SU-DHL-6 (cell line): ENCODE data around the gene NXPH4.
A peak's percentile ranks its signal among the peaks of the same experiment; 100 is the strongest.

Source experiments
- H2AFZ ChIP-seq: fragments of 200-600 bp; sonication (generic); 2 replicates; pipeline ENCODE4 v1.6.1; 2014; ENCODE audit warnings: low read depth, mild to moderate bottlenecking, moderate library complexity, mixed read lengths, antibody characterized with exemption, low read length; ENCODE audit not compliant: severe bottlenecking
- H3F3A ChIP-seq: fragments of 200-600 bp; shearing (Covaris generic); 2 replicates; pipeline ENCODE4 v1.6.0; 2016; ENCODE audit warnings: antibody characterized with exemption, mild to moderate bottlenecking; ENCODE audit not compliant: insufficient read depth
- H3K27ac ChIP-seq: fragments of 200-600 bp; sonication (generic); 2 replicates; pipeline ENCODE4 v1.5.1; 2016; ENCODE audit warnings: low read depth, mild to moderate bottlenecking, low read length, moderate library complexity, mixed read lengths
- H3K27me3 ChIP-seq: fragments of 200-600 bp; sonication (generic), shearing (Covaris generic); 2 replicates; pipeline ENCODE4 v1.6.0; 2014; ENCODE audit warnings: mild to moderate bottlenecking, low read length
- H3K36me3 ChIP-seq: fragments of 200-600 bp; sonication (generic); 2 replicates; pipeline ENCODE4 v1.6.1; 2014; ENCODE audit warnings: mild to moderate bottlenecking, low read length, mixed read lengths
- H3K4me2 ChIP-seq: fragments of 300-600, 200-600 bp; shearing (Covaris generic), sonication (generic); 2 replicates; pipeline ENCODE4 v1.6.0; 2014; ENCODE audit warnings: low read length, low read depth, mild to moderate bottlenecking; ENCODE audit not compliant: poor library complexity, severe bottlenecking
- H3K4me3 ChIP-seq: fragments of 200-600 bp; sonication (generic); 2 replicates; pipeline ENCODE4 v1.5.1; 2014; ENCODE audit warnings: antibody characterized with exemption, low read length, mild to moderate bottlenecking, mixed read lengths; ENCODE audit not compliant: insufficient read depth, poor library complexity, severe bottlenecking
- H3K79me2 ChIP-seq: fragments of 200-600 bp; sonication (generic); 2 replicates; pipeline ENCODE4 v1.6.1; 2014; ENCODE audit warnings: mild to moderate bottlenecking, low read length, moderate library complexity; ENCODE audit not compliant: insufficient read depth
- H3K9ac ChIP-seq: fragments of 200-600 bp; sonication (generic); 2 replicates; pipeline ENCODE4 v1.7.0; 2014; ENCODE audit warnings: mild to moderate bottlenecking, low read length
- H3K9me2 ChIP-seq: fragments of 200-600 bp; sonication (generic); replicated peaks from 2 replicates; pipeline ENCODE4 v1.6.1; 2014; ENCODE audit warnings: low read length; ENCODE audit not compliant: insufficient read depth
- H3K9me3 ChIP-seq: fragments of 200-600 bp; sonication (generic); 2 replicates; pipeline ENCODE4 v1.6.1; 2014; ENCODE audit warnings: low read length, mixed read lengths; ENCODE audit not compliant: insufficient read depth
- H4K20me1 ChIP-seq: fragments of 200-600 bp; sonication (generic); 2 replicates; pipeline ENCODE4 v1.6.1; 2014; ENCODE audit warnings: low read depth, mild to moderate bottlenecking, antibody characterized with exemption, low read length, moderate library complexity, mixed read lengths
- CTCF ChIP-seq: fragments of 200-600 bp; sonication (generic); IDR thresholded peaks from one replicate; pipeline ENCODE4 v1.5.1; 2017; ENCODE audit warnings: antibody characterized with exemption, mild to moderate bottlenecking, low read length, moderate library complexity; ENCODE audit not compliant: insufficient read depth, poor library complexity, severe bottlenecking
- EZH2phosphoT487 ChIP-seq: fragments of 200-600 bp; sonication (generic), shearing (Covaris generic); conservative IDR thresholded peaks from 2 replicates; pipeline ENCODE4 v1.6.1; 2018; ENCODE audit warnings: mild to moderate bottlenecking, antibody characterized with exemption, low read length, moderate library complexity, mixed read lengths

The NXPH4 gene

GRCh38 chr12:57175428-57176138 is 41.0 kb upstream of the NXPH4 start:
- no peaks in the 10 kb centered on the region for H4K20me1 ChIP-seq
- no peaks in the 10 kb centered on the region for H3K79me2 ChIP-seq
- no peaks in the 10 kb centered on the region for H3K36me3 ChIP-seq
- no peaks in the 10 kb centered on the region for H3K27me3 ChIP-seq
- H2AFZ ChIP-seq, result no peak overlapping the region
- no peak overlapping the region for H3K9ac ChIP-seq
- no peaks in the 10 kb centered on the region for H3K9me2 ChIP-seq
- H3K9me3 ChIP-seq, result no peaks in the 10 kb centered on the region
- TF ChIP-seq CTCF, result peak; percentile 68
- no peak for TF ChIP-seq EZH2phosphoT487
- no peak overlapping the region for H3K27ac ChIP-seq
- no peaks in the 10 kb centered on the region for H3F3A ChIP-seq
- no peak overlapping the region for H3K4me3 ChIP-seq
- H3K4me2 ChIP-seq, result no peak overlapping the region

GRCh38 chr12:57176139-57176477 is 40.5 kb upstream of the NXPH4 start:
- Histone ChIP-seq H3K9me3 (no peaks in the 10 kb centered on the region), H2AFZ (no peak overlapping the region), H3K27ac (no peak overlapping the region), H4K20me1 (no peaks in the 10 kb centered on the region), H3K4me3 (no peak overlapping the region), H3K9ac (no peak overlapping the region), H3K79me2 (no peaks in the 10 kb centered on the region), H3K36me3 (no peaks in the 10 kb centered on the region), H3K4me2 (no peak overlapping the region), H3F3A (no peaks in the 10 kb centered on the region), H3K9me2 (no peaks in the 10 kb centered on the region), H3K27me3 (no peaks in the 10 kb centered on the region)
- TF ChIP-seq EZH2phosphoT487 (no peak), CTCF (no peak)

- no peaks in the 10 kb centered on the region for H3K27me3 ChIP-seq
- H3K9me2 ChIP-seq, result no peaks in the 10 kb centered on the region
- H3K9ac ChIP-seq, result no peak overlapping the region
- no peak overlapping the region for H3K4me2 ChIP-seq
- TF ChIP-seq EZH2phosphoT487, result no peak
- TF ChIP-seq CTCF, result no peak
- H3K4me3 ChIP-seq, result no peak overlapping the region
- H2AFZ ChIP-seq, result no peak overlapping the region
- H3K9me3 ChIP-seq, result no peaks in the 10 kb centered on the region
- no peaks in the 10 kb centered on the region for H3F3A ChIP-seq
- no peak overlapping the region for H3K27ac ChIP-seq
- H3K36me3 ChIP-seq, result no peaks in the 10 kb centered on the region
- H4K20me1 ChIP-seq, result no peaks in the 10 kb centered on the region
- no peaks in the 10 kb centered on the region for H3K79me2 ChIP-seq
Observed at GRCh38 chr12:57176846-57177245, 39.7 kb upstream of the NXPH4 start.
